GM12865 (cell line): ENCODE data around the gene SMIM38.

Source experiments
- DNase-seq: peaks from one replicate; pipeline ENCODE4 v3.0.0; 2010; ENCODE audit warnings: low read depth
- H3K4me3 ChIP-seq: 2 replicates; pipeline ENCODE4 v1.5.1; 2011; ENCODE audit warnings: mild to moderate bottlenecking, low read depth, low read length, control low read depth
- CTCF ChIP-seq: IDR thresholded peaks from 2 replicates; pipeline ENCODE4 v1.5.1; 2011; ENCODE audit warnings: low read length, control low read depth, low read depth, inconsistent platforms; ENCODE audit not compliant: insufficient read depth; ENCODE audit errors: missing control alignments

Gene SMIM38

GRCh38 chr11:69172674-69173073 is 16.9 kb downstream of the SMIM38 start:
- DNase-seq = peak; percentile 26
- no peak for TF ChIP-seq CTCF
- no peak overlapping the region for H3K4me3 ChIP-seq

GRCh38 chr11:69173331-69173730 is 17.6 kb downstream of the SMIM38 start:
- no peak overlapping the region for H3K4me3 ChIP-seq
- TF ChIP-seq CTCF = no peak
- no peak for DNase-seq

- H3K4me3 ChIP-seq = no peak overlapping the region
- no peak for TF ChIP-seq CTCF
- DNase-seq = no peak
Measured at GRCh38 chr11:69173925-69174581, 18.3 kb downstream of the SMIM38 start.

- no peak for DNase-seq
- no peak overlapping the region for H3K4me3 ChIP-seq
- TF ChIP-seq CTCF = no peak
Measured at GRCh38 chr11:69174841-69175240, 19.1 kb downstream of the SMIM38 start.

- DNase-seq = no peak
- TF ChIP-seq CTCF = no peak
- H3K4me3 ChIP-seq = no peak overlapping the region
Measured at GRCh38 chr11:69178819-69179482, 23.2 kb downstream of the SMIM38 start.

GRCh38 chr11:69180226-69180625 is 24.5 kb downstream of the SMIM38 start:
- DNase-seq = no peak
- no peak overlapping the region for H3K4me3 ChIP-seq
- TF ChIP-seq CTCF = no peak

- TF ChIP-seq CTCF = no peak
- H3K4me3 ChIP-seq = no peak overlapping the region
- no peak for DNase-seq
Measured at GRCh38 chr11:69180726-69181125, 25.0 kb downstream of the SMIM38 start.
